ENCODE data around the gene FKBP4.

DNA sequence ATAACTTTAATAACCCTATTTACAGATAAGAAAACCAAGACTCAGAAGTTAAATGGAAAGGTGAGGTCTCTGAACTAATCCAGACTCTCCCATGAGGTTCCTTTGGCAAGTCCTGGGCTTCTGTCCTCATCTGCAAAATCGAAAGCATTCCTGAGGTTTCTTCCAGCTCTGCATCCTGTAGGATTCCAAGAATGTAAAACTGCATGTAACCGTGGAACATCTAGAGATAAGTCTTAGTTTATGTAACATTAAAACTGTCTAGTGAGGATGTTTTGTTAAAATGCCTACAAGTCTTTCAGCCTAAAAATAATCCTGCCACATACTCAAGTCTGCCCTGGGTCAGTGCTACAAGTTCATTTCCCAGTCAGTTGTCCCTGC, 10.4 kb downstream of the FKBP4 start:
- TF ChIP-seq, protein P1, sequence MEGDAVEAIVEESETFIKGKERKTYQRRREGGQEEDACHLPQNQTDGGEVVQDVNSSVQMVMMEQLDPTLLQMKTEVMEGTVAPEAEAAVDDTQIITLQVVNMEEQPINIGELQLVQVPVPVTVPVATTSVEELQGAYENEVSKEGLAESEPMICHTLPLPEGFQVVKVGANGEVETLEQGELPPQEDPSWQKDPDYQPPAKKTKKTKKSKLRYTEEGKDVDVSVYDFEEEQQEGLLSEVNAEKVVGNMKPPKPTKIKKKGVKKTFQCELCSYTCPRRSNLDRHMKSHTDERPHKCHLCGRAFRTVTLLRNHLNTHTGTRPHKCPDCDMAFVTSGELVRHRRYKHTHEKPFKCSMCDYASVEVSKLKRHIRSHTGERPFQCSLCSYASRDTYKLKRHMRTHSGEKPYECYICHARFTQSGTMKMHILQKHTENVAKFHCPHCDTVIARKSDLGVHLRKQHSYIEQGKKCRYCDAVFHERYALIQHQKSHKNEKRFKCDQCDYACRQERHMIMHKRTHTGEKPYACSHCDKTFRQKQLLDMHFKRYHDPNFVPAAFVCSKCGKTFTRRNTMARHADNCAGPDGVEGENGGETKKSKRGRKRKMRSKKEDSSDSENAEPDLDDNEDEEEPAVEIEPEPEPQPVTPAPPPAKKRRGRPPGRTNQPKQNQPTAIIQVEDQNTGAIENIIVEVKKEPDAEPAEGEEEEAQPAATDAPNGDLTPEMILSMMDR (IDR thresholded peaks at IDR 0.05), result no peak
- TF ChIP-seq EZH2 (IDR thresholded peaks at IDR 0.05; ENCODE audit: borderline replicate concordance, insufficient read depth, low read depth, low read length, poor library complexity, severe bottlenecking), result no peak

All from B cell (primary cell).